OCI-LY3 (cell line): ENCODE measurements around the gene METTL8.

Experiments
- H2AFZ ChIP-seq: fragments of 200-600, 300-600 bp; shearing (Covaris generic); 2 replicates; pipeline ENCODE4 v1.6.0; 2014; ENCODE audit warnings: antibody characterized with exemption, low read depth, low read length
- H3K27ac ChIP-seq: fragments of 200-600, 300-600 bp; sonication (generic); 2 replicates; pipeline ENCODE4 v1.5.1; 2014; ENCODE audit warnings: mild to moderate bottlenecking, low read length, moderate library complexity, mixed read lengths
- H3K27me3 ChIP-seq: fragments of 200-600, 300-600 bp; sonication (generic); 2 replicates; pipeline ENCODE4 v1.6.1; 2014; ENCODE audit warnings: low read depth, low read length, mixed read lengths
- H3K36me3 ChIP-seq: fragments of 200-600, 300-600 bp; sonication (generic); replicated peaks from 2 replicates; pipeline ENCODE3; 2014; ENCODE audit warnings: low read depth, low read length, mixed read lengths
- H3K4me1 ChIP-seq: fragments of 300-600, 200-600 bp; sonication (generic); 2 replicates; pipeline ENCODE4 v1.6.1; 2014; ENCODE audit warnings: low read length, mixed read lengths
- H3K4me2 ChIP-seq: fragments of 200-600, 300-600 bp; sonication (generic); 2 replicates; pipeline ENCODE4 v1.6.1; 2014; ENCODE audit warnings: low read length, mixed read lengths
- H3K4me3 ChIP-seq: fragments of 300-600, 200-600 bp; sonication (generic); 2 replicates; pipeline ENCODE4 v1.5.1; 2014; ENCODE audit warnings: antibody characterized with exemption, mild to moderate bottlenecking, low read length, moderate library complexity
- H3K79me2 ChIP-seq: fragments of 300-600, 200-600 bp; shearing (Covaris generic); 2 replicates; pipeline ENCODE4 v1.6.1; 2014; ENCODE audit warnings: mild to moderate bottlenecking, low read length, mixed read lengths
- H3K9ac ChIP-seq: fragments of 300-600, 200-600 bp; shearing (Covaris generic); 2 replicates; pipeline ENCODE4 v1.6.0; 2014; ENCODE audit warnings: mild to moderate bottlenecking, low read length, moderate library complexity
- H3K9me3 ChIP-seq: fragments of 200-600, 300-600 bp; shearing (Covaris generic); 2 replicates; pipeline ENCODE4 v1.6.1; 2014; ENCODE audit warnings: low read length, mixed read lengths; ENCODE audit not compliant: insufficient read depth
- H4K20me1 ChIP-seq: fragments of 200-600, 300-600 bp; sonication (generic); 2 replicates; pipeline ENCODE4 v1.6.1; 2016; ENCODE audit warnings: low read length, mixed read lengths; ENCODE audit not compliant: insufficient read depth
- EZH2phosphoT487 ChIP-seq: fragments of 200-600 bp; shearing (Covaris generic); IDR thresholded peaks from 2 replicates; pipeline ENCODE4 v1.6.1; 2018; ENCODE audit warnings: antibody characterized with exemption, mixed run types, low read depth
- TF ChIP-seq, protein P1 (sequence below): fragments of 200-600, 300-600 bp; sonication (generic); IDR thresholded peaks from 2 replicates; pipeline ENCODE4 v1.5.1; 2014; ENCODE audit warnings: antibody characterized with exemption, low read length, low read depth

Gene METTL8

DNA sequence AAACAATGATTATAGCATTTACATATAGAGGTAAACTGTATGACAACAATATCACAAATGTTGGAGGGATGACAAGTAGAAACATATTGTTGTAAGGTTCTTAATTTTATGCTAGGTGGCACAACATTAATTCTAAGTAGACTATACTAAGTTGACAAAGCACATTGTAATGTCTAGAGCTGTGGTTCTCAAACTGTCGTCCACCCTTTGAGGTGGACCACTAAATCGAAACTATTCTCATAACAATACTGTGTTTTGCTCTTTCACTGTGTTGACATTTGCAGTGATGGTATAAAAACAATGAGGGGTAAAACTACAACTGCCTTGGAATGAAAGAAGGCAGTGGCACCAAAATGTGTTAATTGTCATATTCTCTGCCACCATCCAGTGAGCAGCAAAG lies 66.1 kb downstream of the METTL8 start:
- H3K9ac ChIP-seq = no peak overlapping the region
- H3K79me2 ChIP-seq = no peaks in the 10 kb centered on the region
- TF ChIP-seq, protein P1, sequence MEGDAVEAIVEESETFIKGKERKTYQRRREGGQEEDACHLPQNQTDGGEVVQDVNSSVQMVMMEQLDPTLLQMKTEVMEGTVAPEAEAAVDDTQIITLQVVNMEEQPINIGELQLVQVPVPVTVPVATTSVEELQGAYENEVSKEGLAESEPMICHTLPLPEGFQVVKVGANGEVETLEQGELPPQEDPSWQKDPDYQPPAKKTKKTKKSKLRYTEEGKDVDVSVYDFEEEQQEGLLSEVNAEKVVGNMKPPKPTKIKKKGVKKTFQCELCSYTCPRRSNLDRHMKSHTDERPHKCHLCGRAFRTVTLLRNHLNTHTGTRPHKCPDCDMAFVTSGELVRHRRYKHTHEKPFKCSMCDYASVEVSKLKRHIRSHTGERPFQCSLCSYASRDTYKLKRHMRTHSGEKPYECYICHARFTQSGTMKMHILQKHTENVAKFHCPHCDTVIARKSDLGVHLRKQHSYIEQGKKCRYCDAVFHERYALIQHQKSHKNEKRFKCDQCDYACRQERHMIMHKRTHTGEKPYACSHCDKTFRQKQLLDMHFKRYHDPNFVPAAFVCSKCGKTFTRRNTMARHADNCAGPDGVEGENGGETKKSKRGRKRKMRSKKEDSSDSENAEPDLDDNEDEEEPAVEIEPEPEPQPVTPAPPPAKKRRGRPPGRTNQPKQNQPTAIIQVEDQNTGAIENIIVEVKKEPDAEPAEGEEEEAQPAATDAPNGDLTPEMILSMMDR = no peak
- TF ChIP-seq EZH2phosphoT487 = no peak
- no peaks in the 10 kb centered on the region for H4K20me1 ChIP-seq
- H3K4me3 ChIP-seq = no peak overlapping the region
- no peaks in the 10 kb centered on the region for H3K4me1 ChIP-seq
- H3K9me3 ChIP-seq = no peaks in the 10 kb centered on the region
- H3K4me2 ChIP-seq = no peak overlapping the region
- H3K27ac ChIP-seq = no peak overlapping the region
- no peak overlapping the region for H2AFZ ChIP-seq
- H3K36me3 ChIP-seq = no peaks in the 10 kb centered on the region
- H3K27me3 ChIP-seq = no peaks in the 10 kb centered on the region

- no peak overlapping the region for H3K4me2 ChIP-seq
- H3K27ac ChIP-seq = no peak overlapping the region
- no peak for TF ChIP-seq EZH2phosphoT487
- TF ChIP-seq, protein P1 = no peak
- no peaks in the 10 kb centered on the region for H3K36me3 ChIP-seq
- no peaks in the 10 kb centered on the region for H3K27me3 ChIP-seq
- H3K9me3 ChIP-seq = no peaks in the 10 kb centered on the region
- H3K9ac ChIP-seq = no peak overlapping the region
- no peak overlapping the region for H2AFZ ChIP-seq
- no peaks in the 10 kb centered on the region for H3K79me2 ChIP-seq
- H4K20me1 ChIP-seq = no peaks in the 10 kb centered on the region
- no peaks in the 10 kb centered on the region for H3K4me1 ChIP-seq
- H3K4me3 ChIP-seq = no peak overlapping the region
Measured at GRCh38 chr2:171365778-171366177, 68.0 kb downstream of the METTL8 start.

DNA sequence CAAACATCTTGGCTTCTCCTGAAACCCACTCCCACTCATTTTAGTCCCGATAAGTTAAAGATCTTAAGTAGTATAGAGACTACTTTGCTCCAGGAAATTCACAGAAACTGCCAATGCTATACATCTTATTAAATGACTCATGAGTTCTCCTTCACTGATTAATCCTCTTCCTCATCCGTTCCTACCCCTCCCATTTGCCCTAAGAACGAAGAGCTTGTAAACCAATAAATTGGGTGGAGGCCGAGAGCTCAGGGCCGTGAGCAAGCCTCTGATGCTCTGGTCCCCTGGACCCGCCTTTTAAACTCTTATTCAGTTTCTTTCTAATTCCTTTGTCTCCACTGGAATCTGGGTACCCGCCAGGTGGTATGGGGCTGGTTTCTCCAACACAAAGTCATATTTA lies 68.6 kb downstream of the METTL8 start:
- H3K4me2 ChIP-seq = no peak overlapping the region
- no peak overlapping the region for H3K9ac ChIP-seq
- H3K79me2 ChIP-seq = no peaks in the 10 kb centered on the region
- H3K27ac ChIP-seq = no peak overlapping the region
- no peak for TF ChIP-seq EZH2phosphoT487
- TF ChIP-seq, protein P1 = no peak
- H3K27me3 ChIP-seq = no peaks in the 10 kb centered on the region
- no peaks in the 10 kb centered on the region for H4K20me1 ChIP-seq
- no peaks in the 10 kb centered on the region for H3K9me3 ChIP-seq
- H3K4me3 ChIP-seq = no peak overlapping the region
- H3K4me1 ChIP-seq = no peaks in the 10 kb centered on the region
- no peaks in the 10 kb centered on the region for H3K36me3 ChIP-seq
- H2AFZ ChIP-seq = no peak overlapping the region

DNA sequence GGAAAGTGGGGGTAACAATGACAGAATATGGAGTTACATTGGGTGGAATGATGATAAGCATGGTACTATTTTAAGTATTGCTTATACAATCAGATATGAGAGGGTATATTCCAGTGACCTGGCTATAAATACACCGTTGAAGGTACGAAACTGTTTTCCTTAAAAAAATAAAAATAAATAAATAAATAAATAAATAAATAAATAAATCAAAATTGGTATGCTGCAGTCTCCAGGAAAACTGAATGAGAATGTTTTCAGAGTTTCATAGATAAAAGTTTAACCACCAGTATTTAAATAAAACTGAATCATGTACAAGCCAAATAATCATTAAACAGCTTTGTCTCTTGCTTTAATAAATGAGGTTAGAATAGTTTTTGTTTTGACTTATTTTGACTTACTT lies 71.4 kb downstream of the METTL8 start:
- Histone ChIP-seq H3K27me3 (no peaks in the 10 kb centered on the region), H2AFZ (no peak overlapping the region), H3K9ac (no peak overlapping the region), H3K4me3 (no peak overlapping the region), H4K20me1 (no peaks in the 10 kb centered on the region), H3K79me2 (no peaks in the 10 kb centered on the region), H3K27ac (no peak overlapping the region), H3K4me2 (no peak overlapping the region), H3K36me3 (peaks cover 3% of the 10 kb centered on the region), H3K9me3 (no peaks in the 10 kb centered on the region), H3K4me1 (no peaks in the 10 kb centered on the region)
- TF ChIP-seq, protein P1 = no peak
- no peak for TF ChIP-seq EZH2phosphoT487
